Astrocyte of the cerebellum (primary cell): ENCODE measurements around the gene NPAS2.

Experiments used
- DNase-seq: peaks from one replicate; pipeline ENCODE4 v3.0.0-alpha.2; 2011; ENCODE audit warnings: low read depth
- H3K4me3 ChIP-seq: 2 replicates; pipeline ENCODE4 v1.5.1; 2011; ENCODE audit warnings: mild to moderate bottlenecking, low read depth, low read length, moderate library complexity
- CTCF ChIP-seq: IDR thresholded peaks from 2 replicates; pipeline ENCODE4 v1.5.1; 2012; ENCODE audit warnings: low read length, low read depth, moderate library complexity, mild to moderate bottlenecking; ENCODE audit errors: missing control alignments
- in situ Hi-C: cut with HindIII; loops from 2 replicates; pipeline ENCODE4 v1.10.0; 2017; ENCODE audit warnings: low sequenced_read_pairs

The NPAS2 gene

GRCh38 chr2:100929147-100929546, 109.2 kb downstream of the NPAS2 start:
- DNase-seq = no peak
- in situ Hi-C loops = no loop called here

GRCh38 chr2:100934504-100935371, 114.8 kb downstream of the NPAS2 start:
- in situ Hi-C loops = no loop called here
- H3K4me3 ChIP-seq = no peak overlapping the region
- TF ChIP-seq CTCF = no peak
- no peak for DNase-seq

More at GRCh38 chr2:100929147-100929546, 109.2 kb downstream of the NPAS2 start:
- no peak overlapping the region for H3K4me3 ChIP-seq
- TF ChIP-seq CTCF = no peak

- no peak overlapping the region for H3K4me3 ChIP-seq
- in situ Hi-C loops = no loop called here
- no peak for DNase-seq
- TF ChIP-seq CTCF = no peak
Observed at GRCh38 chr2:100935372-100935752, 115.4 kb downstream of the NPAS2 start.

GRCh38 chr2:100936070-100936741, 116.3 kb downstream of the NPAS2 start:
- no peak for TF ChIP-seq CTCF
- H3K4me3 ChIP-seq = no peak overlapping the region
- DNase-seq = no peak
- in situ Hi-C loops = no loop called here

- TF ChIP-seq CTCF = no peak
- in situ Hi-C loops = no loop called here
- H3K4me3 ChIP-seq = no peak overlapping the region
- no peak for DNase-seq
Observed at GRCh38 chr2:100936972-100937542, 117.1 kb downstream of the NPAS2 start.

- no peak for DNase-seq
- H3K4me3 ChIP-seq = no peak overlapping the region
- TF ChIP-seq CTCF = no peak
- in situ Hi-C loops = no loop called here
Observed at GRCh38 chr2:100938031-100939026, 118.4 kb downstream of the NPAS2 start.
